IMR-90 (cell line): ENCODE results near the gene MT1E. TPM values are rescaled to one million over a fixed set of nuclear protein-coding genes. Genes with fewer than 3 reads are reported as not detected.

Source experiments
- ATAC-seq: fragments of 200-7000 bp; cut with Tn5 transposase; 2 replicates; pipeline ENCODE4 v1.9.1; 2020; ENCODE audit warnings: low read depth, mild to moderate bottlenecking, moderate library complexity
- BruUV-seq: library from RNA; stranded (reverse); fragments of 400-500 nt; replicated peaks from 2 replicates; lab custom pipeline; 2021; lab: Mats Ljungman, UMichigan
- CTCF ChIA-PET: fragments of 300-600 bp; formaldehyde crosslinking; extraction: SDS; loops from one replicate; lab custom pipeline; 2021; ENCODE audit warnings: antibody characterized with exemption; lab: Yijun Ruan, JAX
- POLR2A ChIA-PET: fragments of 300-600 bp; sonication (Branson Sonifier 250); formaldehyde crosslinking; loops from one replicate; lab custom pipeline; 2022; ENCODE audit warnings: antibody characterized with exemption; ENCODE audit not compliant: unreplicated experiment; lab: Charles Lee
- DNase-seq: peaks from one replicate; pipeline ENCODE4 v3.0.0; 2013
- H2AFZ ChIP-seq: replicated peaks from 2 replicates; pipeline ENCODE3; 2013; ENCODE audit warnings: low read length, mild to moderate bottlenecking; ENCODE audit not compliant: poor library complexity
- H2AK5ac ChIP-seq: 2 replicates; pipeline ENCODE4 v1.6.1; 2013; ENCODE audit warnings: low read depth, low read length, inconsistent platforms
- H2AK9ac ChIP-seq: replicated peaks from 2 replicates; pipeline ENCODE3; 2013; ENCODE audit warnings: mild to moderate bottlenecking, low read depth, low read length, moderate library complexity; ENCODE audit not compliant: poor library complexity
- H2BK120ac ChIP-seq: 2 replicates; pipeline ENCODE4 v1.6.1; 2013; ENCODE audit warnings: low read depth, low read length, inconsistent platforms
- H2BK15ac ChIP-seq: 3 replicates; pipeline ENCODE4 v1.6.1; 2013; ENCODE audit warnings: low read depth, low read length, inconsistent platforms
- H2BK20ac ChIP-seq: 2 replicates; pipeline ENCODE4 v1.6.1; 2013; ENCODE audit warnings: low read depth, mild to moderate bottlenecking, inconsistent platforms, low read length, moderate library complexity
- H2BK5ac ChIP-seq: 2 replicates; pipeline ENCODE4 v1.6.1; 2013; ENCODE audit warnings: mild to moderate bottlenecking, low read depth, low read length, inconsistent platforms; ENCODE audit not compliant: poor library complexity, severe bottlenecking
- H3K14ac ChIP-seq: replicated peaks from 2 replicates; pipeline ENCODE4 v1.6.1; 2013; ENCODE audit warnings: low read depth, low read length, inconsistent platforms
- H3K18ac ChIP-seq: 2 replicates; pipeline ENCODE4 v1.6.1; 2013; ENCODE audit warnings: low read depth, low read length, control low read depth
- H3K23ac ChIP-seq: 2 replicates; pipeline ENCODE4 v1.6.1; 2013; ENCODE audit warnings: low read depth, low read length, inconsistent platforms
- H3K27ac ChIP-seq: 2 replicates; pipeline ENCODE4 v1.5.1; 2013; ENCODE audit warnings: mild to moderate bottlenecking, control low read depth, low read length; ENCODE audit not compliant: insufficient read depth
- H3K27me3 ChIP-seq: 2 replicates; pipeline ENCODE4 v1.6.1; 2013; ENCODE audit warnings: low read length; ENCODE audit not compliant: control insufficient read depth, insufficient read depth
- H3K36me3 ChIP-seq: 2 replicates; pipeline ENCODE4 v1.6.1; 2013; ENCODE audit warnings: low read length, mixed read lengths; ENCODE audit not compliant: control insufficient read depth, insufficient read depth
- H3K4ac ChIP-seq: 2 replicates; pipeline ENCODE4 v1.6.1; 2013; ENCODE audit warnings: low read depth, low read length, inconsistent platforms
- H3K4me1 ChIP-seq: 2 replicates; pipeline ENCODE4 v1.6.1; 2013; ENCODE audit warnings: low read length, mixed read lengths; ENCODE audit not compliant: control insufficient read depth, insufficient read depth
- H3K4me2 ChIP-seq: 2 replicates; pipeline ENCODE4 v1.6.1; 2013; ENCODE audit warnings: low read depth, mild to moderate bottlenecking, control low read depth, low read length, moderate library complexity
- H3K4me3 ChIP-seq: 2 replicates; pipeline ENCODE4 v1.5.1; 2013; ENCODE audit warnings: low read depth, mild to moderate bottlenecking, control low read depth, low read length, moderate library complexity; ENCODE audit not compliant: insufficient read depth
- H3K56ac ChIP-seq: 2 replicates; pipeline ENCODE4 v1.6.1; 2013; ENCODE audit warnings: low read length, inconsistent platforms; ENCODE audit not compliant: insufficient read depth; ENCODE audit errors: extremely low read depth
- H3K79me1 ChIP-seq, 2 experiments: 2 replicates each; pipeline ENCODE4 v1.6.1; 2013; ENCODE audit warnings: low read length in 2 of 2, inconsistent platforms in 1 of 2, low read depth in 1 of 2
- H3K9ac ChIP-seq: 2 replicates; pipeline ENCODE4 v1.6.1; 2013; ENCODE audit warnings: low read depth, low read length, control low read depth
- H3K9me1 ChIP-seq: 2 replicates; pipeline ENCODE4 v1.6.1; 2013; ENCODE audit warnings: low read length, inconsistent platforms; ENCODE audit not compliant: insufficient read depth
- H3K9me3 ChIP-seq: 2 replicates; pipeline ENCODE4 v1.6.1; 2013; ENCODE audit warnings: low read length; ENCODE audit not compliant: control insufficient read depth, insufficient read depth
- H4K20me1 ChIP-seq: 2 replicates; pipeline ENCODE4 v1.6.1; 2013; ENCODE audit warnings: low read length, inconsistent platforms; ENCODE audit not compliant: insufficient read depth
- H4K5ac ChIP-seq: 2 replicates; pipeline ENCODE4 v1.6.1; 2013; ENCODE audit warnings: mild to moderate bottlenecking, low read depth, low read length, control low read depth
- H4K8ac ChIP-seq, 2 experiments: 2 replicates each; pipeline ENCODE4 v1.6.1; 2013; ENCODE audit warnings: low read depth in 2 of 2, low read length in 2 of 2, control low read depth in 1 of 2, inconsistent platforms in 1 of 2
- H4K91ac ChIP-seq: 2 replicates; pipeline ENCODE4 v1.6.1; 2013; ENCODE audit warnings: low read depth, low read length, inconsistent platforms; ENCODE audit not compliant: insufficient read depth
- CHD1 ChIP-seq: IDR thresholded peaks from 2 replicates; pipeline ENCODE4 v1.6.1; 2012; ENCODE audit warnings: low read depth, low read length, improper control_type of control experiment
- MAFK ChIP-seq: IDR thresholded peaks from 2 replicates; pipeline ENCODE4 v1.6.1; 2012; ENCODE audit warnings: low read depth, low read length, improper control_type of control experiment
- MAZ ChIP-seq: IDR thresholded peaks from 2 replicates; pipeline ENCODE4 v1.6.1; 2012; ENCODE audit warnings: low read depth, mild to moderate bottlenecking, low read length, improper control_type of control experiment, moderate library complexity, borderline replicate concordance
- NFE2L2 ChIP-seq: fragments of 150-350 bp; IDR thresholded peaks from 2 replicates; pipeline ENCODE4 v1.6.1; 2016; ENCODE audit warnings: low read depth, mild to moderate bottlenecking, low read length
- POLR2A ChIP-seq: IDR thresholded peaks from 2 replicates; pipeline ENCODE4 v1.6.1; 2012; ENCODE audit warnings: mild to moderate bottlenecking, low read depth, low read length
- RAD21 ChIP-seq: IDR thresholded peaks from 2 replicates; pipeline ENCODE4 v1.6.1; 2012; ENCODE audit warnings: low read length, improper control_type of control experiment
- SMC3 ChIP-seq: fragments of 150-350 bp; IDR thresholded peaks from 2 replicates; pipeline ENCODE4 v1.6.1; 2016; ENCODE audit warnings: low read depth, mild to moderate bottlenecking, antibody characterized with exemption, low read length, moderate library complexity
- WGBS, 2 experiments: methylation state at CpG; one replicate each; pipeline versions ENCODE4 v1.1.5 to v1.1.7; 2013; ENCODE audit warnings: missing lambda C conversion rate in 2 of 2; ENCODE audit not compliant: insufficient read length in 1 of 2; ENCODE audit errors: extremely low coverage in 2 of 2; 5-methylcytosine and 5-hydroxymethylcytosine counted together
- dilution Hi-C: fragments of 300-500 bp; cut with HindIII; formaldehyde crosslinking; loops from one replicate; pipeline ENCODE4 v1.14.3; 2018; ENCODE audit warnings: low sequenced_read_pairs; ENCODE audit not compliant: unreplicated experiment
- in situ Hi-C: fragments of 300-500 bp; cut with MboI; formaldehyde crosslinking; loops from 3 replicates; pipeline ENCODE4 v1.14.3; 2019; ENCODE audit warnings: low sequenced_read_pairs, inconsistent platforms, mixed read lengths
- intact Hi-C: fragments of 100-400 bp; cut with micrococcal nuclease; formaldehyde crosslinking; loops from 2 replicates; pipeline ENCODE4 v1.10.0; 2022
- polyA plus RNA-seq, 3 experiments: library from polyadenylated mRNA; depleted of rRNA; stranded (reverse); fragments of >200 nt; gene quantifications; 2 replicates each; pipeline ENCODE4 v1.2.3, GENCODE V29; 2012; ENCODE audit warnings: low replicate concordance in 1 of 3
- total RNA-seq: library from RNA; depleted of rRNA; stranded (reverse); fragments of >200 nt; gene quantifications from 2 replicates; pipeline ENCODE4 v1.2.3, GENCODE V29; 2012
- TF ChIP-seq, protein P1 (sequence below): conservative IDR thresholded peaks from 2 replicates; pipeline ENCODE4 v1.5.1; 2012; ENCODE audit warnings: mild to moderate bottlenecking, low read depth, low read length, improper control_type of control experiment

The MT1E gene
- total and polyA plus RNA-seq, 2 of the 4 experiments (the other 2 are of a cell fraction), result 137 to 821 TPM

DNA sequence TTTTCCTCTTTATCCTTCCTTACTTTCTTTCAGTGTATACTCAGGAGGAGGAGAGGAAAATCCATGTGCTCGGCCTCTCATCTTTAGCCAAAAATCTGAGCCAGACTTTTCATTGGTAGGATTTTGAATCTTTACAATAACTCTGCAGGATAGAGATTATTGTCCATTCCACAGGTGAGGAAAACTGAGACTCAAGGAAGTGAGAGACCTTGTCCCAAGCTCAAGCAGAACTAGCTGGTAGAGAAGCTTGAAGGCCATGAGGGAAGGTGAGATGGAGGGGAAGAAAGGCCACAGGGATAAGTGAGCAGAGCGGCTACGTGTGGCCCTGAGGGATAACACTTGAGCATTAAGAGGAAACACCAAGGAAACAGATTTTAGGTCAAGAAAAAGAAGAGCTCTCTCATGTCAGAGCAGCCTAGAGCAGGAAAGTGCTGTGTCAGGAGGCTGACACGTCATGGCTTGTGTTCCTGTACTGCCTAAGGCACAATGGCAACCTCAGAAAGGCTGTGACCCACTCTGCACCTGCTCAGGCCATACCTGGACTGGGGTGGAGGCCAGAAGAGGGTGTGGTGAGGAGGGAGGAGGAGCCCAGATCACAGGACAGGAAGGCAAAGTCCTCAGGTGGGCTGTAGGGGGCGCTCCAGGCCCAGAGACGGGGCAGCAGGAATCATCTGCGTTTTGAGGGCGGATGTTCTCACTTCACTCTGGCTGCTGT is 48.8 kb upstream of the MT1E start:
- no peaks in the 10 kb centered on the region for H3K9me1 ChIP-seq
- H2BK5ac ChIP-seq, result no peak overlapping the region
- peak; percentile 47 for DNase-seq
- no peak overlapping the region for H2BK120ac ChIP-seq
- intact Hi-C loops (loop anchor here (1.0 kb wide), 1 partner anchor 126 kb away; no protein-coding TSS in a partner anchor), dilution Hi-C loops (no loop called here), in situ Hi-C loops (loop anchor here (5.0 kb wide), 1 partner anchor 126 kb away; no protein-coding TSS in a partner anchor)
- POLR2A ChIA-PET, result no interaction called here
- no peak overlapping the region for H4K5ac ChIP-seq
- H4K20me1 ChIP-seq, result no peaks in the 10 kb centered on the region
- BruUV-seq, result no TSS peak
- CTCF ChIA-PET, result interaction anchor here (1.2 to 1.9 kb wide), 3 partner anchors 16 to 125 kb away, joined by 3 to 12 read pairs (median 3); no protein-coding TSS in a partner anchor
- no peaks in the 10 kb centered on the region for H3K79me1 ChIP-seq
- H3K27me3 ChIP-seq, result peaks cover 8% of the 10 kb centered on the region
- peak; percentile 80 for ATAC-seq
- no peak overlapping the region for H4K8ac ChIP-seq
- no peak overlapping the region for H3K18ac ChIP-seq
- H2AFZ ChIP-seq, result peak overlapping the region; percentile 78
- no peak overlapping the region for H3K27ac ChIP-seq
- H3K9me3 ChIP-seq, result no peaks in the 10 kb centered on the region
- no peak overlapping the region for H3K4me3 ChIP-seq
- no peak overlapping the region for H2BK20ac ChIP-seq
- no peak overlapping the region for H2AK5ac ChIP-seq
- no peak overlapping the region for H3K56ac ChIP-seq
- no peak overlapping the region for H3K23ac ChIP-seq
- no peak overlapping the region; the same call in 1 of the 2 replicates for H3K4ac ChIP-seq
- no peak overlapping the region for H2AK9ac ChIP-seq
- no peak overlapping the region for H3K14ac ChIP-seq
- H2BK15ac ChIP-seq, result no peak overlapping the region
- 11% methylated on average over 7 of the region's 8 CpGs; no CpG with 5 or more reads in 1 of the 2 experiments for WGBS, 2 experiments
- H3K36me3 ChIP-seq, result no peaks in the 10 kb centered on the region
- TF ChIP-seq RAD21 (peak; percentile 93), MAFK (0 out of 2 replicates have a peak, but pooled peaks have one; percentile 6), MAZ (peak; percentile 26; the same call in 1 of the 2 replicates), SMC3 (peak; percentile 80), CHD1 (no peak), POLR2A (peak; percentile 32; the same call in 1 of the 2 replicates), NFE2L2 (no peak)
- TF ChIP-seq, protein P1, sequence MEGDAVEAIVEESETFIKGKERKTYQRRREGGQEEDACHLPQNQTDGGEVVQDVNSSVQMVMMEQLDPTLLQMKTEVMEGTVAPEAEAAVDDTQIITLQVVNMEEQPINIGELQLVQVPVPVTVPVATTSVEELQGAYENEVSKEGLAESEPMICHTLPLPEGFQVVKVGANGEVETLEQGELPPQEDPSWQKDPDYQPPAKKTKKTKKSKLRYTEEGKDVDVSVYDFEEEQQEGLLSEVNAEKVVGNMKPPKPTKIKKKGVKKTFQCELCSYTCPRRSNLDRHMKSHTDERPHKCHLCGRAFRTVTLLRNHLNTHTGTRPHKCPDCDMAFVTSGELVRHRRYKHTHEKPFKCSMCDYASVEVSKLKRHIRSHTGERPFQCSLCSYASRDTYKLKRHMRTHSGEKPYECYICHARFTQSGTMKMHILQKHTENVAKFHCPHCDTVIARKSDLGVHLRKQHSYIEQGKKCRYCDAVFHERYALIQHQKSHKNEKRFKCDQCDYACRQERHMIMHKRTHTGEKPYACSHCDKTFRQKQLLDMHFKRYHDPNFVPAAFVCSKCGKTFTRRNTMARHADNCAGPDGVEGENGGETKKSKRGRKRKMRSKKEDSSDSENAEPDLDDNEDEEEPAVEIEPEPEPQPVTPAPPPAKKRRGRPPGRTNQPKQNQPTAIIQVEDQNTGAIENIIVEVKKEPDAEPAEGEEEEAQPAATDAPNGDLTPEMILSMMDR, result peak; percentile 83
- no peaks in the 10 kb centered on the region for H3K4me1 ChIP-seq
- H4K91ac ChIP-seq, result no peak overlapping the region
- no peak overlapping the region for H3K9ac ChIP-seq
- H3K4me2 ChIP-seq, result no peak overlapping the region
